ENCODE data around the gene VMAC.

VMAC gene

DNA sequence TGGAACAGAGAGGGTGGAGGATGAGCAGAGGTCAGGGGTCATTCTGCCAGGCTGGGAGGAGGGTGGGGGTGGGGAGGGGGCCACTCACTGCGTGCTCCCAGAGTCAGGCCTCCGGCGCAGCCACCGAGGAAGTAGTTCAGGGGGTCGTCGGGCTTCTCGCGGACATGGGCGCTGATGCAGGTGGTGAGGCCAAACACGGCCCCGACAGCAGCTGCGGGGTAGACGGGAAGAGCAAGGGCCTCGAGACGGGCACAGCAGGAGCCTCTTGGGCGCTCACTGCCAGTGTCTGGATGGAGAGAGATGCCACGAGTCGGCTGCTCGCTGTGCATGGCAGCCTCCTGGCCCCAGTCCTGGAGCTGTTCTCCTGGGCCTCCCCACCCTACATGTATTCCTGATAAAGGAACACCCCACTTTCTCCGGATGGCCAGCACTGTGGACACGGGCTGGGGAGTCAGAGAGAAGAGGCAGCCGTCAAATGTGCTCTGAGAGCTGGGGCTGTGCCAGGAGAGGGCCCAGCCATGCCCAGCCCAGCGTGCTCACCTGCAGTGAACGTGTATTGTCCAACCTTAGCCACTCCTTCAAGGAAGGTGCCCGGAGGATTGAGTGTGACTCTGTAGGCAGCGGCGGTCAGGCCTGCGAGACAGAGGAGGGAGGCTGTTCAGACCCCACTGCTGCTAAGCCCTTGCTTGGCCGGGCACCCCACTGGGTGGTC lies 8.2 kb upstream of the VMAC start:
- no peak overlapping the region for H3K4me3 ChIP-seq (ENCODE audit: low read depth in 1 of 2, low read length in 2 of 2)
- H3K27ac ChIP-seq (ENCODE audit: low read depth, low read length): no peak overlapping the region
- H3K9me3 ChIP-seq (ENCODE audit: low read length): no peaks in the 10 kb centered on the region
- H3K27me3 ChIP-seq (ENCODE audit: control insufficient read depth in 1 of 2, insufficient read depth in 2 of 2, low read length in 2 of 2): no peaks in the 10 kb centered on the region
- H3K36me3 ChIP-seq (ENCODE audit: insufficient read depth, low read length): peaks cover 13% of the 10 kb centered on the region
- no peak overlapping the region for H3K9ac ChIP-seq (ENCODE audit: low read length)
- H3K4me1 ChIP-seq (ENCODE audit: insufficient read depth, low read length): peaks cover 8% of the 10 kb centered on the region

DNA sequence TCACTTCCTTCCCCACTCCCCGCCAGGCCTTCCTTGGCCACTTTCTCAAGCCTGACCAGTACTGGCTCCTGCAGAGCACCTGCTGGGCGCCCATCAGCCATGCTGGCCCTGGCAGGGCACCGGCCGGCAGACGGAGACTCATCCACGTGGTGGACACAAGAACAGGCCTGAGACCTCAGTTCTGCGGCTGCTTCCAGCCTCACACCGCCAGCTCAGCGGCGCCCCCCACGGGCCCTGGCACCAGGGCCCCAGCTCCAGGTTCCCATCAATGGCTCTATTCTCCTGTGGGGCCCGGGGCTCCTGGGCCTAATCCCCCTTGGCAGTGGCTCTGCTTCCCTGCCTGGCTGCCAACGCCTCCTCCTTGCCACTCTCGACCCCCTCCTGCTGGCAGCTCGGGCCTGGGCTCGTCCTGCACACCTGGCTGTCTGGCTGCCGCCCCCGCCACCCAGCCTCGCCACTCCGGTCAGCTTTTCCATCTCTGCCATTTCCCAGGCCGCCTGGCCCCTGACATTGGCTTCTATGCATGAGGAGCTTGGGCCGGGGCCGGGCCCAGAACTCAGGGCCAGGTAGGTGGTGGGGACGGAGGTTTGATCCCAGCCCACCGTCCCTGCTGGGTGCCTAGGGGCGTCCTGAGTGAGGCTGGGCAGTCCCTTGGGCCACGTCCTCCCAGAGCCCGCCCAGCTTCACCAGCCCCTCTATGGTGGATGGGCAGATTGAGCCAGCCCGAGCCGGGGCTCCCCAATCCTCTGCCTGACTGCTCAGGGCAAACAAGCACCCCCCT lies 7.3 kb upstream of the VMAC start:
- Histone ChIP-seq H3K4me3 (ENCODE audit: low read depth in 1 of 2, low read length in 2 of 2) (no peak overlapping the region), H3K36me3 (ENCODE audit: insufficient read depth, low read length) (peaks cover 13% of the 10 kb centered on the region), H3K9me3 (ENCODE audit: low read length) (no peaks in the 10 kb centered on the region), H3K27me3 (ENCODE audit: control insufficient read depth in 1 of 2, insufficient read depth in 2 of 2, low read length in 2 of 2) (no peaks in the 10 kb centered on the region), H3K9ac (ENCODE audit: low read length) (no peak overlapping the region), H3K27ac (ENCODE audit: low read depth, low read length) (no peak overlapping the region), H3K4me1 (ENCODE audit: insufficient read depth, low read length) (peaks cover 4% of the 10 kb centered on the region)

DNA sequence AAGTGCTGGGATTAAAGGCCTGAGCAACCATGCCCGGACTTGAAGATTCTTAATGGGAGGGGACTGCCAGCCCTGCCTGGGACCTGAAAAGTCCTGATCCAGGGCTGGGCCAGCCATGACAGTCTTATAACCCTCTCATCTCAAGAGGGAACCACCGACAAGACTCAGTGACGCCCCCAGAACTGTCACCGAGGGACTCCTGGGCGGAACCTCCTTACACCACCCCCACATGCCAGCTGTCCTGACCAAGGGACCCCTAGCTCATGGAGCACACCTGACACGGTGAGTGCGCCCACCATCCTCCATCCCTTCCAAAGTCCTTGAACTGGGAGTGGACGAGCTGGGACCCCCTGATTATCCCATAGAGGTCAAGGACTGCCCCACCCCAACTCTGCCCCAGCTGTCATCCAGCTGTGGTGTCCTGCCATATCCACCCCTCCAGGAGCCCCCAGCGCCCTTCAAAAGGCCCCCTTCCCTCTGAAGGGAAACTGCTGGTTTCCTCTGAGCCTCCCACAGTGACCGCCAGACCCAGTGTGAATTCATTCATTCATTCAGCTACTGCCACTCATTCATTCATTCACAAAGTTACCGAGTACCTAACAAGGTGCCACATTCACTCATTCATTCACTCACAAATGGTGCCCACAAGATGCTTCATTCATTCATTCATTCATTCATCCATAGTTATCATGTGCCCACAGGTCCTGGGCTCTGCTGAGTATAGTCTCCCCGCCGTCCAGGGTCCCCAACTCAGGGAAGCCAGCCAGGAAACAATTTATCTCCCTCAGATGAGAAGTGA lies 4.7 kb upstream of the VMAC start:
- no peaks in the 10 kb centered on the region for H3K27me3 ChIP-seq (ENCODE audit: control insufficient read depth in 1 of 2, insufficient read depth in 2 of 2, low read length in 2 of 2)
- peaks cover 12% of the 10 kb centered on the region for H3K36me3 ChIP-seq (ENCODE audit: insufficient read depth, low read length)
- no peak overlapping the region for H3K9ac ChIP-seq (ENCODE audit: low read length)
- peaks cover 12% of the 10 kb centered on the region for H3K4me1 ChIP-seq (ENCODE audit: insufficient read depth, low read length)
- H3K4me3 ChIP-seq (ENCODE audit: low read depth in 1 of 2, low read length in 2 of 2): no peak overlapping the region
- no peaks in the 10 kb centered on the region for H3K9me3 ChIP-seq (ENCODE audit: low read length)
- no peak overlapping the region for H3K27ac ChIP-seq (ENCODE audit: low read depth, low read length)

DNA sequence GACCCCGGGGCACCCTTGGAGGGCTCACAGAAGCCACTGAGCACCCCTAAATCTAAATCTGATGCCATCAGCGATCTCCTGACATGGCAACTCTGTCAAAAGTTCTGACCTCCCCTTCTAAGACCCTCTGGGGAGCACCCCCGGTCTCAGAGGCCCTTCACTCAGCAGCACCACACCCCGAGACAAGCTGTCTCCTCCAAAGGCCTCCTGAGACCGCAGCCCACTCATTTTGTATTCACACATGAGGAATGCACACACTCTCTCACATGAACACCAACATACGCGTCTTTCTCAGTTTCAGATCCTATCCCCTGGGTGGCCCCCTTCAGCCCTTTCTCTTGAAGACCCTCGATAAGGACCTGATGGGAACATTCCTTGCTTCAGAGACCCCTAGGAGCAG lies 3.7 kb upstream of the VMAC start:
- Histone ChIP-seq H3K9me3 (ENCODE audit: low read length) (no peaks in the 10 kb centered on the region), H3K9ac (ENCODE audit: low read length) (no peak overlapping the region), H3K27me3 (ENCODE audit: control insufficient read depth in 1 of 2, insufficient read depth in 2 of 2, low read length in 2 of 2) (no peaks in the 10 kb centered on the region), H3K36me3 (ENCODE audit: insufficient read depth, low read length) (peaks cover 2% of the 10 kb centered on the region), H3K4me1 (ENCODE audit: insufficient read depth, low read length) (peaks cover 18% of the 10 kb centered on the region), H3K4me3 (ENCODE audit: low read depth in 1 of 2, low read length in 2 of 2) (no peak overlapping the region), H3K27ac (ENCODE audit: low read depth, low read length) (no peak overlapping the region)

DNA sequence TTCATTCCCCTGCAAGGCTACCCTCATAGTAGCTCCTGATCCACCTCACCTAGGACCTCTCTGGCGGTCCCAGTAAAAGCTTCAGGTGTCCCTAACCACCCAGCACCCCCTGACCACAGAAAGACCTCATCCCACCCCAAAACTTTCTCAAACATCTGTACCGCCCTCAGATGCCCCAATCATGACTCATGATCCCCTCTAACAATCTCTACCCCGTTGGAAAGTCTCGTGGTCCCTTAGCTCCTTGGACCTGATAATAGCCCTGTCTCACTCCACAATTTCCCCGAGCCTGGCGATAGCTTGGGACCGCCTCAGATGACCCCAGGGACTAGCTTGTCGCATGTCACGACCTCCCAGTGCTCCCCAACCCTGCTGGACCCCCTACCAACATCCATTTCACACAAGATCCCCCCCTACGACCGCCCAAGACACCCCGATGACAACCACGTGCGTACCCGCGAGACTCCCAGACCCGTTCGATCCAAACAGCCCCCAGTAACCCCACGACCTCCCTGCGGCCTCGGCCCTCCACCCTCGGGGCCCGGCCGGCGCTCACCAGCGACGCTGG lies 1.5 kb upstream of the VMAC start:
- Histone ChIP-seq H3K4me1 (ENCODE audit: insufficient read depth, low read length) (peaks cover 18% of the 10 kb centered on the region), H3K4me3 (ENCODE audit: low read depth in 1 of 2, low read length in 2 of 2) (peak overlapping the region; percentile 98 to 99), H3K9ac (ENCODE audit: low read length) (peak overlapping the region; percentile 99), H3K27ac (ENCODE audit: low read depth, low read length) (peak overlapping the region; percentile 96), H3K27me3 (ENCODE audit: control insufficient read depth in 1 of 2, insufficient read depth in 2 of 2, low read length in 2 of 2) (no peaks in the 10 kb centered on the region), H3K9me3 (ENCODE audit: low read length) (no peaks in the 10 kb centered on the region), H3K36me3 (ENCODE audit: insufficient read depth, low read length) (no peaks in the 10 kb centered on the region)

DNA sequence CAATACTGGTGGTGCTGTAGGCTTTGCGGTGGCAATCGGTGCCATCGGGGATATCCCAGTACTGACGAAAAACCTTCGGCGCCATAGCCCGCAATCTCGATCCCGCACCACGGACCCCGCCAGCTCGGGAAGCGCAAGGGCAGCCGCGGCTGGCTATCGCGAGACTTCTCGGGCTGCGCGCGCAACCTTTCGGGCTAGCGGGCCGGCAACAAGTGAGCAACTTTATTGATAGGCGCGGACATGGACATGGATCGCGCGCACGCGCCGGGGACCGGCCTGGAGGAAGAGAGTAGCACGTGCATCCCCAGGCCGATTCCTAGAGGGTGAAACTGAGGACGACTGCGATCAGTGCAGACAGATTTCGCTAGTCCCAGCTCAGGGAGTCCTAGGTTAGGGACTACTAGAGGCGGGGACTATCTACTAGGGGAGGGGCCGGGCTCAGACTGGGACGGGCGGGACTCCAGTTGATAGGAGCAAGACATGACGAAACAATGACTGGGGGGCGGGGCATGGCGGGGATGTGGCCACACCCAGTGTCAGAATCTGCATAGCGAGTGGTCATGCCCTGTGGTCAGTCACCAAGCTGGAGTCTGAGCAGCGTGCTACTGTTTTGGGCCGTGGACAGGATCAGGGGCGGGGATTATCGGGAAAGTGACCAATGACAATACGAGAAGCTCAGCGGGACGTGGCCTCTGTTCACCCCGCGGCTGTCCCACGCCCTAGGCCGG lies 884 bp upstream of the VMAC start, which contains the start of gene NDUFA11:
Gene NDUFA11 (minus strand): TSS at position 167 of the 728 bp plus-strand sequence. CDS start 82 bp downstream, at position 85.
- H3K9me3 ChIP-seq (ENCODE audit: low read length): no peaks in the 10 kb centered on the region
- H3K4me1 ChIP-seq (ENCODE audit: insufficient read depth, low read length): peaks cover 18% of the 10 kb centered on the region
- H3K9ac ChIP-seq (ENCODE audit: low read length): peak within 1 kb of the TSS; percentile 99
- H3K36me3 ChIP-seq (ENCODE audit: insufficient read depth, low read length): no peaks in the 10 kb centered on the region
- no peaks in the 10 kb centered on the region for H3K27me3 ChIP-seq (ENCODE audit: control insufficient read depth in 1 of 2, insufficient read depth in 2 of 2, low read length in 2 of 2)
- peak within 1 kb of the TSS; percentile 96 for H3K27ac ChIP-seq (ENCODE audit: low read depth, low read length)
- H3K4me3 ChIP-seq (ENCODE audit: low read depth in 1 of 2, low read length in 2 of 2): peak within 1 kb of the TSS; percentile 98 to 99

DNA sequence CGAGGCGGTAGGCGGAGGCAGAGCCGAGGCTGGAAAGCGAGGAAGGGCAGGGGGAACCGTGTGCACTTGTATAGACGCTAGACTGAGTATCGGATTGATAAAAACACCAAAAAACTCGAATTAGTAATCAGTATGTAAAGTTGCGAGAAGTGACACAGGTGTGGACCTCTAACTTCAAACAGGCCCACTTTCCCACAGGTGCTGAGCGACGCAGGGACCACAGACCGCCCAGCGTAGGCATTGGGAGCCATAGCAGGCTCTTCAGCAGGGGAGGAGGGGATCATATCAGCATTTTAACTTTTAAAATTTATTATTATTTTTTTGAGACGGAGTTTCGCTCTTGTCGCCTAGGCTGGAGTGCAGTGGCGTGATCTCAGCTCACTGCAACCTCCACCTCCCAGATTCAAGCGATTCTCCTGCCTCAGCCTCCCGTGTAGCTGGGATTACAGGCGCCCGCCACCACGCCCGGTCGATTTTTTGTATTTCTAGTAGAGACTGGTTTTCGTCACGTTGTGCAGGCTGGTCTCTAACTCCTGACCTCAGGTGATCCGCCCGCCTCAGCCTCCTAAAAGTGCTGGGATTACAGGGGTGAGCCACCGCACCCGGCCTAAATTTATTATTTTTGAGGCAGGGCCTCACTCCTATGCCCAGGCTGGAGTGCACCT lies 574 bp downstream of the VMAC start:
- Histone ChIP-seq H3K36me3 (ENCODE audit: insufficient read depth, low read length) (peaks cover 13% of the 10 kb centered on the region), H3K27ac (ENCODE audit: low read depth, low read length) (peak overlapping the region; percentile 90), H3K4me1 (ENCODE audit: insufficient read depth, low read length) (peaks cover 18% of the 10 kb centered on the region), H3K9ac (ENCODE audit: low read length) (peak overlapping the region; percentile 71), H3K9me3 (ENCODE audit: low read length) (no peaks in the 10 kb centered on the region), H3K27me3 (ENCODE audit: control insufficient read depth in 1 of 2, insufficient read depth in 2 of 2, low read length in 2 of 2) (no peaks in the 10 kb centered on the region), H3K4me3 (ENCODE audit: low read depth in 1 of 2, low read length in 2 of 2) (peak overlapping the region; percentile 70 to 80)

DNA sequence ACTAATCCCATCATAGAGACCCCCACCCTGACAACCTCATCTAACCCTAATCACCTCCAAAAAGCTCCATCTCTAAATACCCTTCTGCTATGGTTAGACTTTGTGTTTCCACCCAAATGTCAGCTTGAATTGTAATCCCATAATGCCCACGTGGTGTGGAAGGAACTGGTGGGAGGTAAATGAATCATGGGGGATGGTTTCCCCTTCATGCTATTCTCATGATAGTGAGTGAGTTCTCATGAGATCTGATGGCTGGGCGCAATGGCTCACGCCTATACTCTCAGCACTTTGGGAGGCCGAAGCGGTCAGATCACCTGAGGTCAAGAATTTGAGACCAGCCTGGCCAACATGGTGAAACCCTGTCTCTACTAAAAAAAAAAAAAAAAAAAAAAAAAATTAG lies 2.6 kb downstream of the VMAC start:
- Histone ChIP-seq H3K27ac (ENCODE audit: low read depth, low read length) (no peak overlapping the region), H3K36me3 (ENCODE audit: insufficient read depth, low read length) (peaks cover 13% of the 10 kb centered on the region), H3K27me3 (ENCODE audit: control insufficient read depth in 1 of 2, insufficient read depth in 2 of 2, low read length in 2 of 2) (no peaks in the 10 kb centered on the region), H3K9ac (ENCODE audit: low read length) (no peak overlapping the region), H3K4me3 (ENCODE audit: low read depth in 1 of 2, low read length in 2 of 2) (no peak overlapping the region), H3K4me1 (ENCODE audit: insufficient read depth, low read length) (peaks cover 16% of the 10 kb centered on the region), H3K9me3 (ENCODE audit: low read length) (no peaks in the 10 kb centered on the region)

DNA sequence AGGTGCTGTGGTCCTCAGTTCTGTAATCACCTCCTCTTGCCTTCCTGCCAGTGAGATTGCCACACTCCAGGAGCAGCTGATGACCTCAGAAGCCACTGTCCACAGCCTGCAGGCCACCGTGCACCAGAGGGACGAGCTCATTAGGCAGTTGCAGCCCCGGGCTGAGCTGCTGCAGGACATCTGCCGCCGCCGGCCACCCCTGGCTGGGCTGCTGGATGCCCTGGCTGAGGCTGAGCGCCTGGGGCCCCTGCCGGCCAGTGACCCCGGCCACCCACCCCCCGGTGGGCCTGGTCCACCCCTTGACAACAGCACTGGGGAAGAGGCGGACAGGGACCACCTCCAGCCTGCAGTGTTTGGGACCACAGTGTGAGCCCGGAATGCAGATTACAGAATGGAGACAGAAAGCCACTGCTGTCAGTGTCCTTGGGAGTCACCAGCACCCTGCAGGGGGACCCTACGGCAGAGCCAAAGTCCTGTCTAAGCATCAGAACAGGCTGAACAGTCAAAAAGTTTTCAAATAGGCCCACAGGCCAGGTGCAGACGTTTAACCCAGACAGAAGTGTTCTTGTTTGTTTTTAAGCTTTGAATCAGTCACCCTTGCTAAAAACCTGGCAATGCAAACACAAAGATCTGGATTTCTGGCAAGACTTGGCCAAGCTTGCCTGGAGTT lies 4.2 kb downstream of the VMAC start:
- Histone ChIP-seq H3K27ac (ENCODE audit: low read depth, low read length) (no peak overlapping the region), H3K9ac (ENCODE audit: low read length) (no peak overlapping the region), H3K36me3 (ENCODE audit: insufficient read depth, low read length) (peaks cover 13% of the 10 kb centered on the region), H3K27me3 (ENCODE audit: control insufficient read depth in 1 of 2, insufficient read depth in 2 of 2, low read length in 2 of 2) (no peaks in the 10 kb centered on the region), H3K4me1 (ENCODE audit: insufficient read depth, low read length) (peaks cover 9% of the 10 kb centered on the region), H3K9me3 (ENCODE audit: low read length) (no peaks in the 10 kb centered on the region), H3K4me3 (ENCODE audit: low read depth in 1 of 2, low read length in 2 of 2) (no peak overlapping the region)

DNA sequence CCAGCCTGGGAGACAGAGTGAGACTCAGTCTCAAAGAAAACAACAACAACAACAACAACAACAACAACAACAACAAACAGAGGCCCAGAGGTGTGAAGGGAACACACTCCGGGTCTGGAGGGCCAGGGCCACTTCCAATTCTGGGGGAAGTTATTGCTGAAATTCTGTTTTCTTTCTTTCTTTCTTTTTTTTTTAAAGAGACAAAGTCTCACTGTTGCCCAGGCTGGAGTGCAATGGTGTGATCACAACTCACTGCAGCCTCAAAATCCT lies 5.9 kb downstream of the VMAC start:
- Histone ChIP-seq H3K36me3 (ENCODE audit: insufficient read depth, low read length) (peaks cover 18% of the 10 kb centered on the region), H3K27me3 (ENCODE audit: control insufficient read depth in 1 of 2, insufficient read depth in 2 of 2, low read length in 2 of 2) (no peaks in the 10 kb centered on the region), H3K9me3 (ENCODE audit: low read length) (no peaks in the 10 kb centered on the region), H3K4me1 (ENCODE audit: insufficient read depth, low read length) (peaks cover 14% of the 10 kb centered on the region), H3K9ac (ENCODE audit: low read length) (no peak overlapping the region), H3K4me3 (ENCODE audit: low read depth in 1 of 2, low read length in 2 of 2) (no peak overlapping the region), H3K27ac (ENCODE audit: low read depth, low read length) (no peak overlapping the region)
